Posterior cingulate gyrus (tissue), 11 donors: ENCODE measurements around the gene GPR180.

Experiments
- DNase-seq, 10 donors: peaks; one replicate each; pipeline versions ENCODE4 v3.0.0 to v3.0.0-alpha.2; 2020 to 2021; ENCODE audit warnings: mixed read lengths in 3 of 10
- intact Hi-C: fragments of 100-400 bp; cut with DNase I; formaldehyde crosslinking; loops from one replicate; pipeline ENCODE4 v1.15.1; 2023

The GPR180 gene

DNA sequence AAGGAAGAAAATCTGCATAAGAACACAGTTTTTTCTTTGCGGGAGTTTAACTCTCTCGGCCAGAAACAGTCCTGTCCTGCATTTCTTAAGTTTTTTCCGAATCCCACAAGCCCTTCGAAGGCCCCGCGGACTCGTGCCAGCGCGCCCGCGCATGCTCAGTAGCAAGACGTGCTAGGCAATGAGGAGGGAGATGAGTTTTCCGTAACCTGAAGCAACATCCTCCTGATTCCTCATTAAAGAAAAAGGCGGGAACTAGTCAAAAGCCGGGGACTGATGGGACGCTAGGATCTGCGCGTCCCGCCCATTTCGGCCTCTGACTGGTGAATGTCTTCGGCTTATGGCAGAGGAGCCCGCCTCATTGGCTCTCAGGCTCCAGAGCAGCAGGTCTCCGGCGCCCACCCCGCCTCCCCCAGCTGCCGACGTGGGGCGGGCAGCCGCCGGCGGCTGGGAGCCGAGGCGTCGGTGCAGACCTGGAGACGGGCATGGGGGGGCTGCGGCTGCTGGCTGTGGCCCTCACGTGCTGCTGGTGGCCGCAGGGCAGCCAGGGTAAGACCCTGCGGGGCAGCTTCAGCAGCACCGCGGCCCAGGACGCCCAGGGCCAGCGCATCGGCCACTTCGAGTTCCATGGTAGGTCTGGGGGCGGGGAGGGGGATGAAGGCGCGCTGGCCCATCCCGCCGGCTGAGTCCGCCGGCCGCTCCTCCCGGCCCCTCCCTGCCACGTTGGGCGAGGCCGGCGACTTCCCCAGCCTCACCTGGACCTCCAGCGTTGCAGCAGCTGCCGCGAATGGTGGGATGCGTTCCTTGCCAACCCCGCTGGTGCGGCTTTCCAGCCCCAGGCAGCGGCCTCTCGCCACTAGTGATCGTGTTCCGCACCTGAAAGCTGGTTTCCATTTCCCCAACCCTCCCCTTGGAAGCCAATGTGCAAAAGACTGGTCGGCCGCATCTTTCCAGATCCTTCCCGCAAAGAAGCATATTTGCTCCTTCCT is at the start of gene GPR180:
TSS of gene GPR180 (plus strand) at position 412 of the 986 bp plus-strand sequence. CDS start at position 483, 71 bp downstream.
- peak; percentile 88 to 99 (median 94) for DNase-seq
- intact Hi-C loops: no loop called here

DNA sequence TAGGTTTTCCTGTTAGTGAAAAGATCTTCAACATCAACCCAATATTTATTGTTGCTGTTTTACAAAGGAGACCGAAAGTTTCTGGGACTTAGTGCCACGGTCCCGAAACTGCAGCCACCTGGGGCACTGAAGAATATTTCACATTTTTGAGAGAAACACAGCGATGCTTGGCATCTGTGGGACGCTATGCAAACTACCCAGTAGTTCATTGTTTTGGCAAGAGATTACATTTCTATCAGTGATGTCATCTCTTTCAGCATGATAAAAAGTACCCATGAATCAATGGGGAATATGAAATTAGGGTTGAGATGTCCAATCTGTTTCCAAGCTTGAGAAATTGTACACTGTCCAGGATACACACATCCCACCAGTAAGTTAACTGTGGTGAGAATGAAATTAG is 49.6 kb upstream of the GPR180 start:
- DNase-seq: no peak
- intact Hi-C loops: loop anchor here (5.0 kb wide), 1 partner anchor 45 kb away; the partner anchor contains the start of gene TGDS

- DNase-seq: no peak
- intact Hi-C loops: loop anchor here (5.0 kb wide), 1 partner anchor 44 kb away; the partner anchor contains the start of gene TGDS
These were observed 47.9 kb upstream of the GPR180 start for GRCh38 chr13:94553766-94554165.

- intact Hi-C loops: no loop called here
- no peak for DNase-seq
These were observed 45.6 kb upstream of the GPR180 start for GRCh38 chr13:94556041-94556440.

- no peak for DNase-seq
- intact Hi-C loops: no loop called here
These were observed 45.0 kb upstream of the GPR180 start for GRCh38 chr13:94556621-94557020.

DNA sequence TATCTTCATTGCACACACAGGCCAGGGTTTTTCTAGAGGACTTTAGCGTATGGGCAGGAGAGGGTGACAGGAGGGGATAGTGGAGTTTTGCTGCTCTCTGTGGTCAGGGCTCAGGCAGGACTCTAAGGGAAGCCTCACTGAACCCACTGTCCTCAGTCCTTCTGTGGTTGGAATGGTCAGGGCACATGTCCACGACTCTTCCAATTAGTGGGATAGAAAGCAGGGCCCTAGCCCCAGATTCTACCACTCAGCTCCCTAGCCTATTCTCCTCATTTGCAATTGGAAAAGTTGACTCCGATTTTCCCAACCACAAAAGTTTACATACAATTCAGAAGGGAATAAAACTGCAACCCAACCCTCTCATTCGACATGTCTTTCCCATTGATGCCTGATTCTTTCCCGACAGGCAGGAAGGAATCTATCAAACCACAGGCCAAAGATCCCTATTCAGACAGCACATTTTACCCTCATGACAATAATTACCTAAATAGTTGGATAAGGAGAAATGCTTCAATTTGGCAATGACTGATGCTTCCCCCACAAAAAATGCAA is 43.9 kb upstream of the GPR180 start:
- no peak for DNase-seq
- intact Hi-C loops: no loop called here

DNA sequence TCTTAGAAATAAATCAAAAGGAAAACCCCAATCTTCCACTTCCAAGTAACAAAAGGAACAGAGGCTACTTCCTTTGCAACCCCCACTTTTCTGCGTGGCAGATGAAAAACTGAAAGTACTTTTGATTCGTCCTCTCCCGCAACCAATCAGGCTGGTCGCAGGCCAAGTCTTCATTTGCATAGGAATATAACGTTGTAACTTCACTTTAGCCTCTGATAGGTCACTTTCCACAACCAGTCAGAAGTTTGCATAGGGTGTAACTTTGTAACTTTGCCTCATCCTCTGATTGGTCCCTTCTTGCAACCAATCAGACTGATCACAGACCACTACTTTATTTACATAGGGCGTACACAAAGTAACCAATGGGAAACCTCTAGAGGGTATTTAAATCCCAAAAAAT is 42.9 kb upstream of the GPR180 start:
- DNase-seq: no peak
- intact Hi-C loops: no loop called here

DNA sequence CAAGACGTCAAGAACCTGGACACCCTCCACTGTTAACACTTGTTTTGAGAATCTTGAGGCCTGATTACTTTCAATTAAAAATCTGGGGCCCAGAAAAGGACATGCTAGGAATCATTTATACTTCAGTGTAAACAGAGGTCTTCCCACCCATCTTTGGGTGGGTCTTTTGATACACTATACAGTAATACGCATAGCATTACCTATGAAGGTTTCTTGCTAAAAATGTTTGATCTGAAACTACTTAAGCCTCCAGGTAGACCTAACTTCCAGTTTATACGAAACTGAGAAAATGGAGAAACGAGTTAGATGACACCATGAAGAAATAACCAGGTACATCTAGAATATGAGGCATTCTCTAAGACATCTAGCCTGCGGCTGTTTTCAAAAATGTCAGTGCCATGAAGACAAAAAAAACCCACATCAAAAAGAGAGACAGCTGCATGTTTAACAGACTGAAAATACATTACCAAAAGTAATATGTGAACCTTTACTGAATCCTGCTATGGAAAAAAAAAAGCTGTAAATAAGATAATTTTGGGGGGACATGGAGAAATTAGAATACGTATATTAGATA is 42.3 kb upstream of the GPR180 start:
- intact Hi-C loops: no loop called here
- DNase-seq: no peak

DNA sequence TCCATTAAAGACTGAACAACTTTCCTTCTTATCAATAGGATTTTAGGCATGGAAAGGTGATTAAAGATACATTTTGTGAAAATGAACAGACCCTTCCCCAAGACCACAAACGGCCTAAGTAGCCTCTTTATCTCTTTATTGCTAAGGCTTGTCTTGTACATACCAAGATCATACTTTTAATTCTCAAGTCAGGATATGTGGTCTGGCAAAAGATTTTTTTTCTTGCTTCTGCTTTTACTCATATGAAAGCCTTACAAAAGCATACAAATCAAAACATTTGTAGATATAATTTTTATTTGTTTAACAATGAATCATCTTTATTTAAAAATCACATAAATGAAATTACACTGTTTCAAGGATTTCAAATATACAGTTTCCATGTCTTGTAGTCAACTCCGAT is 41.5 kb upstream of the GPR180 start:
- DNase-seq: no peak
- intact Hi-C loops: no loop called here

- intact Hi-C loops: no loop called here
- no peak for DNase-seq
These were observed 40.5 kb upstream of the GPR180 start for GRCh38 chr13:94561126-94561525.

DNA sequence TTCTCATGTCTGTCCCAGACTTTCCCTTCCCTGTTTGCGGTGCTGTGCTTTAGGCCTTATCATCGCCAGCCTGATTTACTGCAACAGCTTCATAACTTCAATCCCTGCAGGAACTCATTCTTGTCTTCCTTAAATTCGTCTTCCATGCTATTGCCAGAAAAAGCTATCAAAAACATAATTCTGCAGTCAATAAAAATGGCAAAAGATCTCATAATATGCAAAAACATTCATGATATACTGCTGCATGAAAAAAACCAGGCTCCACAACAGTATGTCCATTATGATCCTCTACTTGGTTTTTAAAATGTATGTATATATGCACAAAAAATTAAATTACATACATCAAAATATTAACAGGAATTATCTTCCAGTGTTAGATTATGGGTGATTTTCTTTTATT is 34.1 kb upstream of the GPR180 start:
- DNase-seq: no peak
- intact Hi-C loops: no loop called here

DNA sequence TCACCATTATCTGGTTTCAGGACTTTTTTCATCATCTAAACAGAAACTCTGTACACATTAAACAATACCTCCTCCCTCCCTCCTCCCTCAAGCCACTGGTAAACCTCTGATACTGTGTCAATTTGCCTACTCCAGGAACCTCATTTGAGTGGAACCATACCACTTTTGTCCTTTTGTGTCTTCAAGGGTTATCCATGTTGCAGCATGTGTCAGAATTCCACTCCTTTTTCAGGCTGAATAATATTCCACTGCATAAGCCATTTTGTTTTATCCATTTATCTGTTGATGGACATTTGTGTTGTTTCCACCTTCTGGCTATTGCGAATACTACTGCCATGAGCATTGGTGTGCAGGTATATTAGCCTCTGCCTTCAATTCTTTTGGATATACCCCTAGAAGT is 33.2 kb upstream of the GPR180 start:
- DNase-seq: no peak

DNA sequence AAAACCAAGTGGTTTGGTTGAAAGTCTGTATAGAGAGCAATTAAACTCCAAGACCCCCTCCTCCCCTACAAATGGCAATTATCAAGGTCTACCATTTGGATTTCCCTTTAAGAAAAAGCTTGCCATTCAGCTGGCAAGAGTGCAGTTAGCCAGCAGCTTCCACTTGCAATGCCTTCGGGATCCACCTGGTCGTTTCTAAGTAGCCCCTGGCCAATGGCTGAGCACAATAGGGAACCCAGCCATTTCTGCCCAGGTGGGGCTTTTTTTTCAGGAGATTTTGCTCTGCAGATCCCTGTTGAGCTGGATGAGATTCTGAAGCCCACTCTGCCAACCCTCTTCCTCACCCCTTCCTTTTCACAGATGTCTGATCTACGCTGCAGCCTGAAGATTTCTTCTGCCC is 32.0 kb upstream of the GPR180 start:
- DNase-seq: no peak
- intact Hi-C loops: no loop called here

More for the DNA sequence above, 33.2 kb upstream of the GPR180 start:
- intact Hi-C loops: no loop called here

- intact Hi-C loops: no loop called here
- DNase-seq: no peak
These were observed 22.6 kb upstream of the GPR180 start for GRCh38 chr13:94579063-94579462.

DNA sequence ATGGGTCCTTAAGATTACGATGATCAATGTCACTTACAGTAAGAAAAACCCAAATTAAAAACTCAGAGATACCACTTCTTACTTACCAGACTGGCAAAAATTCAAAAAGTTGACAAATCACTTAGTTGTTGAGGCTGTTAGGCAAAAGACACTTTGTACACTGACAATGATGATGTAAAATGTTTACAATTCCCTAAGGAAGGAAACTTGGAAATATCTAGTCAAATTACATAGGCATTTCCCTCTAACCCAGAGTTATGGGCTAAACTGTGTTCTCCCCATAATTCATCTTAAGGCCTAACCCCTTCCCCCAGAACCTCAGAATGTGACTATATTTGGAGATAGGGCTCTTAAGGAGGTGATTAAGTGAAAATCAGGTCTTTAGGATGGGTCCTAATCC is 17.7 kb upstream of the GPR180 start:
- intact Hi-C loops: no loop called here
- no peak for DNase-seq

DNA sequence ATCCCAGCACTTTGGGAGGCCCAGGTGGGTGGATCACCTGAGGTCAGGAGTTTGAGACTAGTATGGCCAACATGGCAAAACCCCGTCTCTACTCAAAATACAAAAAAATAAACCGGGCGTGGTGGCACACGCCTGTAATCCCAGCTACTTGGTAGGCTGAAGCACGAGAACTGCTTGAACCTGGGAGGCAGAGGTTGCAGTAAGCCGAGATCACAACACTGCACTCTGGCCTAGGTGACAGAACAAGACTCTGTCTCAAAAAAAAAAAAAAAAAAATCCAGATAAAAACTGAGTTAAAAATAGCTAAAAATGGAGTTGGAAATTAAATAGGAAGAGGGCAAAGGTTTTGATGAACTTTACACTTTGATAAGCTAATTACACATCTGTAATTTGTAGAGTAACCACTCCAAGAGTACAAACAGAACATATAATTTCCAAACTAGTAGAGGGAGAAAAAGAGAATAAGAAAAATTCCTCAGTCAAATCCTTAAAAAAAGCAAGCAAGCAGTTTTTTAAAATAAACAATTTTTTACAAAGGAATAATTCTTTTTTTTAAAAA is 16.0 kb upstream of the GPR180 start:
- intact Hi-C loops: no loop called here
- no peak for DNase-seq

DNA sequence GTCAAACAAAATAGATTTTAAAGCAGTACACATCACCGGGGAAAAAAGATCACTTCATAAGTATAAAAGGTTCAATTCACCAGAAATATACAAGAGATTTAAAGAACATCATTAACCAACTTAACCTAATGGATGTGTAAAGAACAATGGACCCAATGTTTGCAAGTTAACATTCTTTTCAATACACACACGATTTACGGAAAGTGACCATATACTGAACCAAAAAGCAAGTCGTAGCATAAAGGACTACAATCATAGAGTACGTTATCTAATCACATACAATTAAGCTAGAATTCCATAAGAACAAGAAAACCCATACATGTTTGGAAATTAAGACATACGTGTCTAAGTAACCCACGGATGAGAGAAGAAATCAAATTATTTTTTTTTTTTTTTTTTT is 15.3 kb upstream of the GPR180 start:
- DNase-seq: no peak
- intact Hi-C loops: no loop called here

GRCh38 chr13:94588541-94588940 is 13.1 kb upstream of the GPR180 start:
- intact Hi-C loops: no loop called here
- DNase-seq: no peak

DNA sequence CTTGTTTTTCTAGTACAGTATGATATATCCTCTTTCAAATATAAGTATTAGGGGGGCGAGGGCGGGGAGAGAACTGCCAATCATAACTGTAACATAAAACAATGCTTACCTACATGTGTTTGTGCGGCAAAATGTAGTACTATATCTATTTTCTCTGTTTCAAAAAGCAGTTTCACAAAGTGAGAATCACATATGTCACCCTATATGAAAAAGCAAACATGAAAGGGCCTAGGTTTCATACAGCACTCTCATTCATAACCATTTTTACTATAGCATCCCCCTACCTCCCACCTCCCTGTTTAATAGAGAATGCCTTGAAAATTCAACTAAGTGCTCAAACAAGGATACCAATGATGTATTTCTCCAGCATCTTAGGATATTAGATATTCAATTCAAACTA is 10.9 kb upstream of the GPR180 start:
- intact Hi-C loops: no loop called here
- no peak for DNase-seq

GRCh38 chr13:94595001-94595949 is 6.4 kb upstream of the GPR180 start:
- no peak for DNase-seq
- intact Hi-C loops: loop anchor here (5.0 kb wide), 1 partner anchor 43 kb away; no protein-coding TSS in a partner anchor
